GM12801 (cell line): ENCODE results near the gene RRH.

Experiments used
- TF ChIP-seq, protein P1 (sequence below): IDR thresholded peaks from one replicate; pipeline ENCODE4 v1.5.1; 2011; ENCODE audit warnings: control low read depth; ENCODE audit not compliant: insufficient read length; ENCODE audit errors: extremely low read depth

The RRH gene, protein sequence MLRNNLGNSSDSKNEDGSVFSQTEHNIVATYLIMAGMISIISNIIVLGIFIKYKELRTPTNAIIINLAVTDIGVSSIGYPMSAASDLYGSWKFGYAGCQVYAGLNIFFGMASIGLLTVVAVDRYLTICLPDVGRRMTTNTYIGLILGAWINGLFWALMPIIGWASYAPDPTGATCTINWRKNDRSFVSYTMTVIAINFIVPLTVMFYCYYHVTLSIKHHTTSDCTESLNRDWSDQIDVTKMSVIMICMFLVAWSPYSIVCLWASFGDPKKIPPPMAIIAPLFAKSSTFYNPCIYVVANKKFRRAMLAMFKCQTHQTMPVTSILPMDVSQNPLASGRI

DNA sequence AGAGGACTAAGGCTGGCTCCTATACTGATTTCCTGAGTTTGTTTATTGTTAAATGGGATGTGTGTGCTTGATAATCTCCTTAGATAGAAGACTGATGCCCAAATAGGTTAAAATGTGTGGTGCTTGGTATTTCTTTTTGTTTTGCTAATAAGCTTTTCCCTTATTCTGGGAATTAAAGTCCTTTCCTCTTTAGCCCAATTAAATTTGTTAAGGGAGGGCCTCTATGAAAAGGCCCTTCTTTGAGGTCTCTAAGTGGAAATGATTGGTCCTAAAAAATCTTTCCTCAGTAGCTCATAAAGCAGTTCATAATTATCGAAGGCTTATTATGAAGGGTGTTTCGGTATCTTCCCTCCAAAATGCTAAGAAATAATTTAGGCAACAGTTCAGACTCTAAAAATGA, at the start of gene RRH:
TSS of gene RRH (plus strand) at position 301 of the 400 bp plus-strand sequence. CDS start at position 357, 56 bp downstream.
- TF ChIP-seq, protein P1, sequence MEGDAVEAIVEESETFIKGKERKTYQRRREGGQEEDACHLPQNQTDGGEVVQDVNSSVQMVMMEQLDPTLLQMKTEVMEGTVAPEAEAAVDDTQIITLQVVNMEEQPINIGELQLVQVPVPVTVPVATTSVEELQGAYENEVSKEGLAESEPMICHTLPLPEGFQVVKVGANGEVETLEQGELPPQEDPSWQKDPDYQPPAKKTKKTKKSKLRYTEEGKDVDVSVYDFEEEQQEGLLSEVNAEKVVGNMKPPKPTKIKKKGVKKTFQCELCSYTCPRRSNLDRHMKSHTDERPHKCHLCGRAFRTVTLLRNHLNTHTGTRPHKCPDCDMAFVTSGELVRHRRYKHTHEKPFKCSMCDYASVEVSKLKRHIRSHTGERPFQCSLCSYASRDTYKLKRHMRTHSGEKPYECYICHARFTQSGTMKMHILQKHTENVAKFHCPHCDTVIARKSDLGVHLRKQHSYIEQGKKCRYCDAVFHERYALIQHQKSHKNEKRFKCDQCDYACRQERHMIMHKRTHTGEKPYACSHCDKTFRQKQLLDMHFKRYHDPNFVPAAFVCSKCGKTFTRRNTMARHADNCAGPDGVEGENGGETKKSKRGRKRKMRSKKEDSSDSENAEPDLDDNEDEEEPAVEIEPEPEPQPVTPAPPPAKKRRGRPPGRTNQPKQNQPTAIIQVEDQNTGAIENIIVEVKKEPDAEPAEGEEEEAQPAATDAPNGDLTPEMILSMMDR: no peak

DNA sequence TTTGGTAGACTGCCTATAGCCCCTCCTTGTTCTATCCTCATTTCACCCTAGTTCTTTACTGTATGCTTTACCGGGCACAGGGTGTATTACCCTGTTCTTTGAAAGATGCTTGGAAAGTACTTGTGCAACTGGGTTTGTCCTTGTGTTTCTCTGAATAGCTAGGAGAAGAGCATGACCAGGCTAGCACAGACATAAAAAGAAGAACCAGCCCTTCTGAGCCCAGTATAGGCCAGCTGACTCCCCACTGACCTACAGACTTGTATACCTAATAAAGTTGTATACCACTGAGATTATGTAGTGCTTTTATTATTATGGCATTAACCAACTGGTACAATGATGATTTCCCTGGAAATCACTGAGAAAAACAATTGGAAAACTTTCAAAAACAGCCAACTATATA, 40.9 kb upstream of the RRH start:
- TF ChIP-seq, protein P1: no peak

DNA sequence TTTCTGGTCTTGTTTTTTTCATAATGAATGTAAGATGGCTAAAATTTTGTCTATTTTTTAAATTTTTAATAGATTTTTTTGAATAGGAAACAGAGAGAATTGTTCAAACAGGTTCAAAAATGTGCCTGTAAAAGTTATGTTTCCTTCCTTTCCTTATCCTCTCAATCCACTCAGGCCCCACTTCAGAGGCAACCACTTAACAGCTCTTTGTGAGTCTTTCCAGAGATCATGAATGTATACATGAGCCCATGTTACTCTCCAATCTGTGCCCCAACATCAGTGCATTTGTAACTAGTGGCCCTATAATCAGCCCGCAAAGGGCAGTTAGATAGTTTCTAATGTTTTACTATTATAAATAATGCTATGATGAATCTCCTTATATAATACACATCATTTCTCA, 40.0 kb upstream of the RRH start:
- TF ChIP-seq, protein P1: no peak

DNA sequence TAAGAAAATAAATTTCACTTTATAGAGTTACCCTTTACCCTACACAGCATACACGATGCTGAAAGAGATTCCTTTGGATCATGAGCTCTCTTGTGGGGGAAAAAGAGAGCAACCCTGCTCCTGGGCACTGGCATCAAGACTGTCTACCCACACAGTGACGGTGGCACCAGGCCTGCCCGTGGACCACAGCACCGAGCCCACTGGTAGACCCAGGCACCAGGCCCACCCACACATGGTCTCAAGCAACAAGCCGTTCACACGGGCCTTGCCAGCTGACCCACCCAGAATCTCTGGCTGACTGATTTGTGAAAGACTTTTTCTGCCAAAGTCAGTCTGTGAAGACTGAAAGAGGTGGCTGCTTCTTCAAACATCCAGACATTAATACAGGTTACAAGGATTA, 32.7 kb upstream of the RRH start:
- TF ChIP-seq, protein P1: no peak

DNA sequence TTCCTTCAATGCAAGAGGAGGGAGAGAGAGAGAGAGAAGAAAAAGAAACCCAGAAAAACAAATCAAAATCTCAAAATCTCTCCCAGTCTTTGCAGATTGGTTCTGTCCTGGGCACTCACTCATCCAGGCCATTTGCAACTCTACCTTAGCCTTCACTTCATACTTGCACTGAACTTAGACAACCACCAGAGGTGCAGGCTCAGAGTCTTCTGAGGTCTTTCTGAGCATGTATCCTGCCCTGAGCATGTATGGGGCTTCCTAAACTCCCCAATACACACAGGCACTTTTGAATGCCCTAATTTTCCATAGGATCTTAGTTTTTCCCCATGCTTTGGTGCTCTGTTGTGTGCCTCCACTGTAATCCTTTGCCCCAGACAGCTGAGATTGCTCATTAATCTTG, 28.9 kb upstream of the RRH start:
- TF ChIP-seq, protein P1: no peak

DNA sequence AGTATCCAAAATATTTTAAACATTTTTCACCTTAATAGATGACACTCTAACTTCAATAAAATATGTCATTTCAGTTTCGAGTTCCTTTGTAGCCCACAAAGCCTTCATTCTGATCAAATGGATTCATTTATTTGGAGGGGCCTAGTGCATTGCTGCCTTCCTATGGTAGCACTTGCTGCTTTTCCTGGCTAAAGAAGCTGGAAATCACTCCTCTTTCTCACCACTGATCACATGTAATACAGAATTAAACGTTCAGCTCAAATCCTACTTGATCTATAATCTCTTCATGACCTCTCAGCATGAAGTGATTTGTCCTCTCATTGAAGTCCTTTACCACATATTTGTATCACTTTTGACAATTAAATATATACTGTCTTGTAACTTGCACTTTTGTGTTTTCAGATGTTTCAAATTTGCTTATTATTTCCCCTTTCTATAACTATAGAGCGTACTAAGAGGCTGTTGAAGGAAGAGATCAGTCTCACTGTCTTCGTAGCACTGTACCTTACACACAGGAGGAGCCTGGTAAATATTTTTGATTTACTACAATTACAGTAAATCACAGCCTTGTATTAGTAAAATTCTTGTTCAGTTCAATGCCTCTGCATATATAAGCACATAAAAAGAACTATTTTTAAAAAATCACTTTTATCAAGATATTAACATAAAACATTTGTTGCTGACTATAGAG, 26.5 kb upstream of the RRH start:
- TF ChIP-seq, protein P1: no peak

DNA sequence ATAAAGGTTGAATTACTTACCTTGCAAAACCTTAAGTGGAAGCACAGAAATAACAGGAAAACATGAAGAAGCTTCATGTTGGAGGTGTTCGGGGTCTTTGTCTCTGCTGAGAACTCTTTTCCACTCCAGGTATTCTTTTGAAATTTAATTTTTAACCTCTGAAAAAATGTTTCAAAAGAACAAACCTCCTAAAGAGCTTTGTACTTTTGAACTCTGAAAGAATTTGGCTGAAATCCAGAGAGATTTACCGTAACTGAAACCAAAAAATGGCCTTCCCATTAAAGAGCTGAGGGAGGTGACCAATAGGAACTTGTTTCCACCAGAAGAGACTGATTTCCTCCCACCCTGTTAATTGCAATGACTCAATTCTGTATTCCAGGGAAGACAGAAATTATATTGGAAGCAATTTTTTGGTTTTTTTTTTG, 25.9 kb upstream of the RRH start, which contains the start of gene CFI:
TSS of gene CFI (minus strand) at position 105 of the 425 bp plus-strand sequence. CDS start at position 77, 28 bp downstream.
- TF ChIP-seq, protein P1: no peak
